ENCODE data around the gene ANKS1B. TPM values are rescaled to one million over a fixed set of nuclear protein-coding genes. Genes with fewer than 3 reads are reported as not detected.
A peak's percentile ranks its signal among the peaks of the same experiment; 100 is the strongest.

The ANKS1B gene
- total RNA-seq, 1 experiment from 2014 or later: 5.8 TPM

DNA sequence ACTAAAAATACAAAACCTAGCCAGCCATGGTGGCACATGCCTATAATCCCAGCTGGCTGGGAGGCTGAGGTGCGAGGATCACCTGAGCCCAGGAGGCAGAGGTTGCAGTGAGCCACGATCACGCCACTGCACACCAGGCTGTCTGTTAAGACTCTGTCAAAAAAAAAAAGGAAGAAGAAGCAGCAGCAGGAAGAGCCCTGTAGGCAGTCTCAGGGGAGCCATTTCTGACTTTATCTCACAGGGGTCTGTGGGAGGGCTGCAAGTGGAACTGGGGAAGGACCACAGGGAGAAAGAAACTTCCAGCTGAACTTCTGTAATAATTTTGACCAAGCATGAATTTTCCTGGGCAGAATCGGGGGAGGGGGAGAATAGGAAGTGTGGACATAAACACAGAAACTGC is 304.5 kb downstream of the ANKS1B start:
- Mint-ChIP-seq H3K27me3 (ENCODE audit: low read depth) (no peaks in the 10 kb centered on the region), H3K27ac (no peak overlapping the region), H3K9me3 (peaks cover 18% of the 10 kb centered on the region), H3K4me1 (no peaks in the 10 kb centered on the region), H3K4me3 (no peak overlapping the region), H3K36me3 (peaks cover 3% of the 10 kb centered on the region; the same call in 1 of the 2 replicates)
- no peak for ATAC-seq
- CTCF ChIA-PET: no interaction called here
- no peak for DNase-seq (ENCODE audit: low spot score)
- POLR2A ChIA-PET: no interaction called here
- no peak for TF ChIP-seq MLX (CRISPR knock-in tag; IDR thresholded peaks at IDR 0.05)
- TF ChIP-seq TCF7 (CRISPR knock-in tag; IDR thresholded peaks at IDR 0.05; ENCODE audit: low read depth): no peak
- TF ChIP-seq, protein P1, sequence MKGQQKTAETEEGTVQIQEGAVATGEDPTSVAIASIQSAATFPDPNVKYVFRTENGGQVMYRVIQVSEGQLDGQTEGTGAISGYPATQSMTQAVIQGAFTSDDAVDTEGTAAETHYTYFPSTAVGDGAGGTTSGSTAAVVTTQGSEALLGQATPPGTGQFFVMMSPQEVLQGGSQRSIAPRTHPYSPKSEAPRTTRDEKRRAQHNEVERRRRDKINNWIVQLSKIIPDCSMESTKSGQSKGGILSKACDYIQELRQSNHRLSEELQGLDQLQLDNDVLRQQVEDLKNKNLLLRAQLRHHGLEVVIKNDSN (CRISPR knock-in tag; IDR thresholded peaks at IDR 0.05): no peak
- no peak for TF ChIP-seq NFYB (CRISPR knock-in tag; conservative IDR thresholded peaks at IDR 0.05; ENCODE audit: low read depth)

- Mint-ChIP-seq H3K36me3 (peaks cover 9% of the 10 kb centered on the region), H3K4me1 (peaks cover 23% of the 10 kb centered on the region), H3K9me3 (peaks cover 19% of the 10 kb centered on the region), H3K27me3 (ENCODE audit: low read depth) (no peaks in the 10 kb centered on the region), H3K27ac (peak overlapping the region; percentile 51), H3K4me3 (no peak overlapping the region)
- ATAC-seq: peak; percentile 70
- no peak for DNase-seq (ENCODE audit: low spot score)
- TF ChIP-seq, protein P2, sequence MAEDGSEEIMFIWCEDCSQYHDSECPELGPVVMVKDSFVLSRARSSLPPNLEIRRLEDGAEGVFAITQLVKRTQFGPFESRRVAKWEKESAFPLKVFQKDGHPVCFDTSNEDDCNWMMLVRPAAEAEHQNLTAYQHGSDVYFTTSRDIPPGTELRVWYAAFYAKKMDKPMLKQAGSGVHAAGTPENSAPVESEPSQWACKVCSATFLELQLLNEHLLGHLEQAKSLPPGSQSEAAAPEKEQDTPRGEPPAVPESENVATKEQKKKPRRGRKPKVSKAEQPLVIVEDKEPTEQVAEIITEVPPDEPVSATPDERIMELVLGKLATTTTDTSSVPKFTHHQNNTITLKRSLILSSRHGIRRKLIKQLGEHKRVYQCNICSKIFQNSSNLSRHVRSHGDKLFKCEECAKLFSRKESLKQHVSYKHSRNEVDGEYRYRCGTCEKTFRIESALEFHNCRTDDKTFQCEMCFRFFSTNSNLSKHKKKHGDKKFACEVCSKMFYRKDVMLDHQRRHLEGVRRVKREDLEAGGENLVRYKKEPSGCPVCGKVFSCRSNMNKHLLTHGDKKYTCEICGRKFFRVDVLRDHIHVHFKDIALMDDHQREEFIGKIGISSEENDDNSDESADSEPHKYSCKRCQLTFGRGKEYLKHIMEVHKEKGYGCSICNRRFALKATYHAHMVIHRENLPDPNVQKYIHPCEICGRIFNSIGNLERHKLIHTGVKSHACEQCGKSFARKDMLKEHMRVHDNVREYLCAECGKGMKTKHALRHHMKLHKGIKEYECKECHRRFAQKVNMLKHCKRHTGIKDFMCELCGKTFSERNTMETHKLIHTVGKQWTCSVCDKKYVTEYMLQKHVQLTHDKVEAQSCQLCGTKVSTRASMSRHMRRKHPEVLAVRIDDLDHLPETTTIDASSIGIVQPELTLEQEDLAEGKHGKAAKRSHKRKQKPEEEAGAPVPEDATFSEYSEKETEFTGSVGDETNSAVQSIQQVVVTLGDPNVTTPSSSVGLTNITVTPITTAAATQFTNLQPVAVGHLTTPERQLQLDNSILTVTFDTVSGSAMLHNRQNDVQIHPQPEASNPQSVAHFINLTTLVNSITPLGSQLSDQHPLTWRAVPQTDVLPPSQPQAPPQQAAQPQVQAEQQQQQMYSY (CRISPR knock-in tag; IDR thresholded peaks at IDR 0.05): no peak
- POLR2A ChIA-PET: no interaction called here
- CTCF ChIA-PET: interaction anchor here (1.5 kb wide), 1 partner anchor 284 kb away, joined by 3 read pairs; no protein-coding TSS in a partner anchor
Observed at GRCh38 chr12:99670635-99671034, 314.1 kb downstream of the ANKS1B start.

- no peak for ATAC-seq
- Mint-ChIP-seq H3K4me1 (peaks cover 9% of the 10 kb centered on the region), H3K36me3 (no peaks in the 10 kb centered on the region), H3K27ac (no peak overlapping the region), H3K27me3 (ENCODE audit: low read depth) (no peaks in the 10 kb centered on the region), H3K4me3 (no peak overlapping the region), H3K9me3 (no peaks in the 10 kb centered on the region)
- no peak for TF ChIP-seq RELA (CRISPR knock-in tag; IDR thresholded peaks at IDR 0.05; ENCODE audit: borderline replicate concordance)
- TF ChIP-seq, protein P3, sequence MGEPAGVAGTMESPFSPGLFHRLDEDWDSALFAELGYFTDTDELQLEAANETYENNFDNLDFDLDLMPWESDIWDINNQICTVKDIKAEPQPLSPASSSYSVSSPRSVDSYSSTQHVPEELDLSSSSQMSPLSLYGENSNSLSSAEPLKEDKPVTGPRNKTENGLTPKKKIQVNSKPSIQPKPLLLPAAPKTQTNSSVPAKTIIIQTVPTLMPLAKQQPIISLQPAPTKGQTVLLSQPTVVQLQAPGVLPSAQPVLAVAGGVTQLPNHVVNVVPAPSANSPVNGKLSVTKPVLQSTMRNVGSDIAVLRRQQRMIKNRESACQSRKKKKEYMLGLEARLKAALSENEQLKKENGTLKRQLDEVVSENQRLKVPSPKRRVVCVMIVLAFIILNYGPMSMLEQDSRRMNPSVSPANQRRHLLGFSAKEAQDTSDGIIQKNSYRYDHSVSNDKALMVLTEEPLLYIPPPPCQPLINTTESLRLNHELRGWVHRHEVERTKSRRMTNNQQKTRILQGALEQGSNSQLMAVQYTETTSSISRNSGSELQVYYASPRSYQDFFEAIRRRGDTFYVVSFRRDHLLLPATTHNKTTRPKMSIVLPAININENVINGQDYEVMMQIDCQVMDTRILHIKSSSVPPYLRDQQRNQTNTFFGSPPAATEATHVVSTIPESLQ (CRISPR knock-in tag; IDR thresholded peaks at IDR 0.05): no peak
- TF ChIP-seq ERG (CRISPR knock-in tag; IDR thresholded peaks at IDR 0.05): no peak
- TF ChIP-seq CDX4 (CRISPR knock-in tag; IDR thresholded peaks at IDR 0.05; ENCODE audit: borderline replicate concordance): no peak
- no peak for TF ChIP-seq NFATC4 (CRISPR knock-in tag; IDR thresholded peaks at IDR 0.05)
- TF ChIP-seq, protein P2 (CRISPR knock-in tag; IDR thresholded peaks at IDR 0.05): no peak
- no peak for TF ChIP-seq EMX1 (CRISPR knock-in tag; IDR thresholded peaks at IDR 0.05)
- POLR2A ChIA-PET: no interaction called here
- CTCF ChIA-PET: interaction anchor here (1.0 to 2.2 kb wide), 8 partner anchors 10 to 615 kb away, joined by 3 to 12 read pairs (median 4); no protein-coding TSS in a partner anchor
- no peak for DNase-seq (ENCODE audit: low spot score)
Observed at GRCh38 chr12:99658671-99659349, 325.9 kb downstream of the ANKS1B start.
